ENCODE results near the gene RTN4R.
A peak's percentile ranks its signal among the peaks of the same experiment; 100 is the strongest.

Gene RTN4R

GRCh38 chr22:20247010-20247505 is 21.1 kb downstream of the RTN4R start (continued):
- TF ChIP-seq ZFHX2 (tag by site-specific recombination; conservative IDR thresholded peaks at IDR 0.05) (peak; percentile 65; the same call in 1 of the 2 replicates), ZNF610 (tag by site-specific recombination; IDR thresholded peaks at IDR 0.05; ENCODE audit: borderline replicate concordance) (no peak), ZIC2 (tag by site-specific recombination; IDR thresholded peaks at IDR 0.05) (0 out of 2 replicates have a peak, but pooled peaks have one; percentile 8), ZNF76 (tag by site-specific recombination; IDR thresholded peaks at IDR 0.05; ENCODE audit: borderline replicate concordance, low read depth) (no peak), ZNF585B (tag by site-specific recombination; IDR thresholded peaks at IDR 0.05) (no peak), ZNF48 (tag by site-specific recombination; IDR thresholded peaks at IDR 0.05) (no peak)

- H3K4me3 ChIP-seq (ENCODE audit: low read depth, low read length): no peak overlapping the region
- no peaks in the 10 kb centered on the region for H3K9me3 ChIP-seq (ENCODE audit: control insufficient read depth, insufficient read depth, low read depth, low read length)
- TF ChIP-seq ZNF133 (tag by site-specific recombination; IDR thresholded peaks at IDR 0.05) (no peak), EGR2 (tag by site-specific recombination; IDR thresholded peaks at IDR 0.05; ENCODE audit: low read depth) (peak; percentile 40; the same call in 1 of the 2 replicates), ZIC2 (tag by site-specific recombination; IDR thresholded peaks at IDR 0.05) (0 out of 2 replicates have a peak, but pooled peaks have one; percentile 39), ZNF433 (tag by site-specific recombination; IDR thresholded peaks at IDR 0.05; ENCODE audit: low read depth) (no peak), WT1 (tag by site-specific recombination; IDR thresholded peaks at IDR 0.05) (peak; percentile 42; the same call in 1 of the 2 replicates), ZFHX2 (tag by site-specific recombination; conservative IDR thresholded peaks at IDR 0.05) (peak; percentile 47; the same call in 1 of the 2 replicates), GLIS1 (tag by site-specific recombination; IDR thresholded peaks at IDR 0.05) (peak; percentile 34; the same call in 1 of the 2 replicates), ZNF280C (tag by site-specific recombination; IDR thresholded peaks at IDR 0.05) (no peak), ZNF398 (tag by site-specific recombination; IDR thresholded peaks at IDR 0.05) (peak; percentile 60; the same call in 1 of the 2 replicates), ZNF19 (tag by site-specific recombination; IDR thresholded peaks at IDR 0.05; ENCODE audit: low read depth) (no peak), ZNF157 (tag by site-specific recombination; IDR thresholded peaks at IDR 0.05) (no peak), HIC1 (tag by site-specific recombination; IDR thresholded peaks at IDR 0.05) (peak; percentile 37; the same call in 1 of the 2 replicates)
- CTCF ChIA-PET: interaction anchor here (2.0 kb wide), 1 partner anchor 9 kb away, joined by 9 read pairs; no protein-coding TSS in a partner anchor
- peaks cover 0 to 12% of the 10 kb centered on the region in 2 experiments; a peak in 1 of 3 replicates for H3K36me3 ChIP-seq (ENCODE audit: control insufficient read depth in 2 of 2, insufficient read depth in 1 of 2, low read length in 2 of 2)
- no peak overlapping the region for H3K27ac ChIP-seq (ENCODE audit: extremely low read depth, low read depth, low read length)
- peaks cover 15% of the 10 kb centered on the region for H3K4me1 ChIP-seq (ENCODE audit: control insufficient read depth, insufficient read depth, low read length)
- POLR2A ChIA-PET: interaction anchor here (0.6 kb wide), 1 partner anchor 69 kb away, joined by 3 read pairs; no protein-coding TSS in a partner anchor
Observed at GRCh38 chr22:20246368-20247009, 21.6 kb downstream of the RTN4R start.

All from HEK293 (cell line).